Stimulated activated CD4-positive, alpha-beta T cell treated with anti-CD3 and anti-CD28 coated beads, TNF-alpha, amount 100 ng/mL, for 1 hour (primary cell): Measurements from ENCODE around the gene TMEM89.

Experiments
- DNase-seq, 3 donors: peaks; one replicate each; pipeline ENCODE4 v3.0.0-alpha.2; 2020; ENCODE audit warnings: low read depth in 3 of 3, low spot score in 1 of 3

Gene TMEM89

DNA sequence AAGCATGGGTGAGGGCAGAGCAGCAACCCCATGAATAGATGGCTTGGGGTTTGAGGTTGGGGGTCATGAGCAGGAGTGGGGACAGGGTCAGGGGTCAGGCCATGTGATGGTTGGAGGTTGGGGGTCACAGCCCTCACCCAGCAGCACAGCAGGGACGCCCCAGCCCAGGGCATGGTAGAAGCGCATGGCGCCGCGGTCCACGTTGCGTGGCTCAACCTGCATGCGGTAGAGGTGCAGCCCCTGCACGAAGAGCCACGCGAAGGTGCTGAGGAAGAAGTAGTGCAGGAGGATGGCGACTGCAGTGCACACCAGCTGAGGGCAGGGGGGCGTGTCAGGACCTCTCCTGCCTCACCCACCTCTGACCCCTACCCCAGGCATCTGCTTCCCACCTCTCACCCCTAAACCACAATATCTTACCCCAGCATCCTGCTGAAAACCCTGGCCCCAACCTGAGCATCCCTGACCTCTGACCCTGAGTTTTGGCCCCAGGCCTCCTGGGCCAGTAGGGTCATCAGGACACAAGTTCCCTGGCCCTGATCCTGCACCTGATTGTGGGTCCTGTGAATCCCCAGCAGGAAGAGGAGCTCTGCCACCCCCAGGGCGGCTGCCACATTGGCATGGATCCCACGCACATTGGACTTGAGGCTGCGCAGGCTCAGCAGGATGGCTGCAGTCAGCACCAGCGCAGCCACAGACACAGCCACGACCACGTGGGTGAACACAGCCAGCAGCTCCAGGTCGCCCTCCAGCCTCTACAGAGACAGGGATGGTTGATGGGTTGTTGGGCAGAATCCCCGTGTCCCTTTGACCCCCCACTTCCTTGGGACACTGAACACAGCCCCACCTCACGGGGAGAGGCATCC lies 23.6 kb upstream of the TMEM89 start:
- DNase-seq = no peak

- no peak for DNase-seq
Observed at GRCh38 chr3:48642605-48643004, 21.0 kb upstream of the TMEM89 start.

- DNase-seq = no peak
Observed at GRCh38 chr3:48641396-48641795, 19.8 kb upstream of the TMEM89 start.

DNA sequence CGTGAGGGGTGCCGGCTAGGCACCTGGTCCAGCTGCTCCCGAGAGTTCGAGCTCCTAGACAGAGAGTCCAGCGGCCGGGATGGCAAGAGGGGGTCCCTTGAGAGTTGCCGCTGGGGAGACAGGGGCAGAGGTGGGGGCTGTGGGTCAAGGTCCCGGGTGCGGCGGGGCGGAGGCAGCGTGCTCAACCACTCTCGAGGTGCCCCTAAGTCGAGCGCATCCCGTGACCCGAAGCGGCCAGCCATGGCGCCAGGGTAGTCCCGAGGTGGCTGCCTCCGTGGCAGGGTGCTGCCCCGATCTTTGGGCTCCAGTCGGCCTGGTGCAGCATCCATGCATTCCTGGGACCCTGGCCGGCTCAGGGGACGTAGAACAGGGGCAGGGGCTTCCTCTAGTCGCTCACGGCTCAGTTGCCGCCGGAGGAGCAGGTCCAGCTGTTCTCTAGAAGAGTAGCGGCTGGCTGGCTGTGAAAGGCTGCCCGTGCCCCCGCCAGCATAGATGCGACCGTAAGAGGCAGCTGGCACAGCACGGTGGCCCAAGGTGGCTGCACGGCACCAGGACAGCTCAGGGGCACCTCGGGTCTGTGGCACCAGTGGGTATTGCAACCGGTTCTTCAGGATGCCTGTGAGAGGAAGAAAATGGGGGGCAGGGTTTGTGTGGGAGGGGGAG lies 18.5 kb upstream of the TMEM89 start:
- DNase-seq = no peak

- no peak for DNase-seq
Observed at GRCh38 chr3:48637305-48637704, 15.7 kb upstream of the TMEM89 start.

DNA sequence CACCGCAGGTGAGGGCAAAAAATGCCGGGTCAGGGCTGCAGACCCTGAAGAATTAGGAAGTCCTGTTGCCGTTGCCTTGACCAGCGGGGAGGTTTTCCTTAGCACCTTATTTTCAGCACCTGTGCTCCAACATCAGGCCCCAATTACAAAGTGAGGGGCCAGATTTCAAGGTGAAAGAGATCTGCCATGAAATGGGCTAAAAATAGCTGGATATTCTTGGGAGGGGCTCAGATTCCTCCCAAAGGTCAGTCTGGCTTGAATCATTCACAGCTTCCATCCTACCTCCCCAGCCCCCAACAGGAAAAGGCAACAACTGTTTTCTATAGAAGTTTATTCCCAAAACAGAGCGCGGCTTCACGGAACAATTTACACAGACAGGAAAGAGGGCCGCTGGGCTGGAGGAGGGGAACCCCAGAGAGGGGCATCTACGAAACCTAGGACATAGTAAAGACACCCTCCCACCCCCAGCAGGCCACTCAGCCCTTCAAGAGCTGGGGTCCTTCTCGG lies 14.6 kb upstream of the TMEM89 start:
- no peak for DNase-seq

DNA sequence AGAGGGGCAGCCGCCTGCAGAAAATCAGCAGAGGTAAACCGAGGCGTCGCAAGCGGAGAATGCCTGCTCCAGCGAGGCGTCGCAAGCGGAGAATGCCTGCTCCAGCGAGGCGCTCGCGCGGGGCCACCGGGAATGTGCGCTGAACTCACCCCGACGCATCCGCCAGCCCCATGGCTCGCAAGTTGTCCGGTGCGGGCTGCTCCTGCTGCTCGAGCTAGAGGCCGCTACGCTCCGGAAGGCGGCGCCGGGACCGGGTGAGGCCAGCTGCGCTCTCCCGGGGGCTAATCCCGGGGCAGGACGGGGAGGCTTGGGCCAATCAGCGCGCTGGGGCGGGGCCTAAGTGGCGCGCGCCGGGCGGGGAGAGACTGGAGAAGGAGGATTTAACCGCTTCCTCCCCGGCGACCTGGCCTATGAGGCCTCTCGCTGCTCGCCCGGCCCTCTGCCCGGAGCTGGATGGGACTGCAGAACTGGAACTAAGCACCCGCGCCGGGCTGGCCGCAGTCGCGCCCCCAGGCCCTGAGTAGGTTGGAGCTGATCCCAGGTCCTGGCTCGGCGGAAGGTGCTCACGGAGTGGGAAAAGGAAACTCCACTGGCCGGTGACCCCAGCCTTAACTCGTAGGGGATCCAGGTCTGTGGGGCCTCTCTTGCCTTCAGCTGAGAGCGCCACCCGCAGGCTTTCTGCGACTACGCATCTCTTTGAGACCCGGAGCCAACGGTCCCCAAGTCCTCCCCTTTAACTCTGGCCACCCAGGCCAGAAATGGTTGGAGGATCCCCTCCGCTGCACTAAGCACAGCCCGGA lies 13.9 kb upstream of the TMEM89 start, which contains the start of gene SLC26A6:
SLC26A6 (minus strand) TSS at position 240 of the 800 bp plus-strand sequence; CDS start at position 172, 68 bp downstream.
- peak; percentile 72 to 90 (median 81) for DNase-seq

DNA sequence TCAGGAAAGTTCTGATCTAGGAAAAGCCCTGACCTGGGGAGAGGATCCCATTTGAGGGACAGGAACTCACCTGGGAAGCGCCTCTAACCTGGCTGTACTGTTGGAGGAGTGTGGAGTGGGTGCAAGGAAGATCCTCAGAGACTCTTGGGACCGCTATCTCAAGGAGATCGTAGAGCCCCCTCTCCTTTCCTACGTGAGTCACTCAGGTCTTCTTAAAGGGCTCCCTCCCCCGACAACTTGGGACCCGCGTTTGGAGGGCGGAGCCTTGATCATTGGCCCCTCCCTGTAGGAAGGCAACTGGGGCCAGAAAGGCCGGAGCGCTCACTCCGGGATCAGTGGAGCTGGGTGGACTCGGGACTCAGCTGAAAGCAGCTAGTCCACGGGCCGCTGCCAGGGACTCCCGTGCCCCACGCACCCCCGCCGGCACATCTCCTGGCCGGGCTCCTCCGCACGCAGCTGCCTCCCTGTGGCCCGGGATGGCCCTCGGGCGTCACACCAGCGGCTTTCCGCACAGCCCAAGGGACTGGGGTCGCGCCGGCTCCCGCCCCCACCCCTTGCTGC lies 13.2 kb upstream of the TMEM89 start:
- DNase-seq = peak in 1 of 3 donors; percentile 38

DNA sequence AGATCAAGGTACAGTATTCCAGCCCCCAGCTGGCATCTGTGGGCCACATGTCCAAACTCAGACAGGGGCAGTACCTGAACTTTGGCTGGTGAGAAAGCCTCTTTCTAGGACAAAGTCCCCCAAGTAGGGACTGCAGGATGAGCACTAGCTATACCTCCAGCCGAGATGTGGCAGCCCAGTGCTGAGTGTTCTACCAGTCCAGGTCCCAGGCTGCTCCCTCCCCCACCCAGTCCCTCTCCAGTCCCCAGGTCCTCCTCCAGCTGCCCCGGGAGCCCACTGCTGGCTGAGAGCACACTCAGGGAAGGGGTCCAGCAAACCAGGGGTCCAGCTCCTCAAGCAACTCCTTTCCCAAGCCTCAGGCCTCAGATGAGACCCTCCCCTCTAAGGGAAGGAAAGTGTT lies 12.2 kb upstream of the TMEM89 start:
- DNase-seq = no peak

- DNase-seq = no peak
Observed at GRCh38 chr3:48633256-48633655, 11.7 kb upstream of the TMEM89 start.

DNA sequence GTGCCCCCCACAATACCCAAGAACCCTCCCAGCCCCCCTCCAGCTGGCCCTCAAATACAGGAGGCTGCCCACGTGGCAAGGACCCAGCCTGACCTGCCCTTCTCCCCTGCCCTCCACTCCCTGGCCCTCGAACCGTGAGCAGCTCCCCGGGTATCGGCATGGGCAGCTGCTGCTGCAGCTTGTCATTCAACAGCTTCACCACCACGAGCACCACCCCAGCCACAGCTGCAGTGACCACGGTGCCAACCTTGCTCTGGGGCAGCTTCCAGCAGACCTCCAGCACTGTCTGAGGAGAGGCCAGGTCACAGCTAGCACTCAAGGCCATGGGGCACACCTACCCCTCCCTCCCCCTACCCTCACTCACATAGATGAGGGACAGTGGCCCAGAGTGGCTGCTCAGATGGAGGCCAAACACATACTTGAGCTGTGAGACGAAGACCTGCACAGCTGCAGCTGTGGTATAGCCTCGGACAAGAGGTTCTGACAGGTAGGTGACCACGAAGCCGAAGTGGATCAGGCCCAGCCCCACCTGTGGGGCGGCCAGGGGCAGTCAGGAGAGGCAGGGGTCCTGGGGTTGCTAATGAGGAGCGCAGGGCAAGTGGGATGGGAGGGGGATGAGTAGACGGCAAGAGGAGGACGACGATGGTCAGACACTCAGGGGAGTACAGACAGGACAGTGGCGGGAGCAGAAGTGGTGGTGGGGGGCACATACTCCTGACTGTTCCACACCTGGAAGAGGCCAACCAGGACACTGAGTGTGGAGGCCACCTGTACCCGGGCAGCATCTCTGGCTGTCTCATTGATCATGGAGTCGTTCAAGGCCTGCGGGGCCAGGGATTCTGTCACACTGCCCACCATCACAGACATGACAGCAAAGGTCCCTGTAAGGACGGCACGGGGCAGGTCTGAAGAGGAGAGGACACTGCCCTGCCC lies 10.2 kb upstream of the TMEM89 start:
- DNase-seq = no peak

GRCh38 chr3:48630833-48631232 lies 9.3 kb upstream of the TMEM89 start:
- DNase-seq = no peak

GRCh38 chr3:48630407-48630806 lies 8.8 kb upstream of the TMEM89 start:
- DNase-seq = no peak

DNA sequence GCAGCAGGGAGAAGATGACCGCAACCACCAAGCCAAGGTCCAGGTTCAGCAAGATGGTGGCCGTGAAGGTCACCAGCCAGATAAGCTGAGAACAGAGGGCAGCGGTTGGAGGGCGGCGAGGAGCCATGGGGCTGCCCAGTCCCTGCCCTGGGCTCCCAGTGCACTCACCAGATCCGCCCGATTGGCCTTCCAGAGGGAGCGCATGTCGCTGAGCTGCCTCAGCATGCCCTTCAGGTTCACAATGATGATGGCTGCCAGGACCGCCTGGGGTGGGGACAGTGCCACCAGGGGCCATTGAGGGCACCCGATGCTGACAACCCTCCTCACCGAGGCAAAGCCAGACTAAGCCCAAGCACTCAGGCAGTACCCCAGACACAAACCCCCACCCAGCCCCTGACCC lies 8.3 kb upstream of the TMEM89 start:
- DNase-seq = no peak

DNA sequence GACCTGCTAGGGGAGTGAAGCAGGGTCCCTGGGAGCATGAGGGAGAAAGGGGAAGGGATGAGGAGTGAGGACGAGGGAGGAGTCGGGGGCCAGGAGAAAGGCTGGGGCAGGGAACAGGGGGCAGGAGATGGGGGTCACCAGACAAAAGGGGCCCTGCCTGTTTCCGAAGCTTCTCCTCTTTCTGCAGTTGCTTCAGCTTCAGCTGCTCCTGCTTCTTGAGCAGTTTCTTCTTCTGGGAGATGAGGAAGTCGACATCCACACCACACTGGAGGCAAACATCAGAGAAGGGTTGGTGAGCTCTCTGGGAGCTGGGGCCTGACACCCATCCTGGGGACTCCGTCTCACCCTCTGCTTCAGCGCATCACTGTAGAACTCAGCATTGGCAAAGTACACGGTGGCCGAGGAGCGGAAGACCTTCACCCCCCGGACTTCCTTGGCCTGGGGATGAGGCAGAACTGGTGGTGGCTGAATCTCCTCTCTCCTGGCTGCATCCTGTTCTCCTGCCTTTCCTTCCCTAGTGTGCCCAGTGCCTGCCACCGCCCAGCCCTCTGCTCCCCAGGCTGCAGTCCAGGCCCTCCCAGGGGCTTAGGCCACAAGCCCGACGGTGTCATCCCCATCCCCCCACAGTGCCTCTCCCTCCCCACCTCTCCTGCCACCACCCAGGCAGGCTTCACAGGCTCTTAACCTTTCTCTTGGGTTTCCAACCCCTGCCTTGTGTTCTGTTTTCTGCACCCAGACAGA lies 6.9 kb upstream of the TMEM89 start:
- DNase-seq = no peak

DNA sequence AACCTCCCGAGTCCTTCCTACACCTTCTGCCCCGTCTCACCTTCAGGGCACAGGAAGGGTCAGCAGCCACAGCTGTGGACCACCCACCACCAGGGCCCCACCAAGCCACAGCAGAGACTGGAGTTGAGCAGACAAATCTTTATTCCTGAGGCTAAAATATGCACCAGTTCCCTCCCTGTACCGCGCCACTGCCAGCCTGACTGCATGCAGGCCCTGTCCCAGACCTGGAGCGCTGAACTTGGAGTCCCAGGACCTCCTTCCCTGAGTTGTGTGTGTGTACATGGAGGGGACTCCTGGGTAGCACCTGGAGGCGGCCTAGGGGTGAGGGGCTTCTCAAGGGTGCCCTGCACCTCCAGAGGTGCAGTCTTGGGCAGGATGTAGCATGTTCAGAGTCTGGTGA lies 4.0 kb upstream of the TMEM89 start:
- no peak for DNase-seq

- no peak for DNase-seq
Observed at GRCh38 chr3:48624767-48625166, 3.2 kb upstream of the TMEM89 start.

- no peak for DNase-seq
Observed at GRCh38 chr3:48623851-48624547, 2.4 kb upstream of the TMEM89 start.
